Cardiac muscle cell (in vitro differentiated cells and primary cell): ENCODE results near the gene TIMP2. TPM values are rescaled to one million over a fixed set of nuclear protein-coding genes. Genes with fewer than 3 reads are reported as not detected.

Experiments used
- DNase-seq, 2 donors: peaks; one replicate each; pipeline versions ENCODE4 v3.0.0 to v3.0.0-alpha.2; 2010 to 2017; ENCODE audit warnings: low read depth in 1 of 2, low spot score in 1 of 2
- H3K27ac ChIP-seq: fragments of 200-600 bp; sonication (generic); 2 replicates; pipeline ENCODE4 v1.5.1; 2016
- H3K27me3 ChIP-seq: fragments of 200-600 bp; sonication (generic); 2 replicates; pipeline ENCODE4 v1.6.0; 2016; ENCODE audit warnings: control low read depth
- H3K36me3 ChIP-seq: fragments of 200-600 bp; sonication (generic); 2 replicates; pipeline ENCODE4 v1.5.1; 2016; ENCODE audit warnings: control low read depth
- H3K4me1 ChIP-seq: fragments of 200-600 bp; sonication (generic); 2 replicates; pipeline ENCODE4 v1.8.1; 2017; ENCODE audit warnings: low read depth, mild to moderate bottlenecking, mixed run types
- H3K4me3 ChIP-seq: fragments of 200-600 bp; sonication (generic); 2 replicates; pipeline ENCODE4 v1.5.1; 2016; ENCODE audit warnings: mild to moderate bottlenecking
- H3K9me3 ChIP-seq: fragments of 200-600 bp; sonication (generic); 2 replicates; pipeline ENCODE4 v1.5.1; 2017; ENCODE audit warnings: low read depth, mild to moderate bottlenecking, control low read depth
- CTCF ChIP-seq: IDR thresholded peaks from 2 replicates; pipeline ENCODE4 v1.5.1; 2012; ENCODE audit warnings: low read depth, mild to moderate bottlenecking, low read length
- polyA plus RNA-seq: library from polyadenylated mRNA; unstranded; fragments of >200 nt; fragmentation: Nextera tagmentation; extraction: Ambion mirVana; gene quantifications from 2 replicates; pipeline ENCODE4 v1.2.1, GENCODE V29; 2016
- total RNA-seq: library from RNA; depleted of rRNA; stranded (reverse); fragments of >200 nt; gene quantifications from 2 replicates; pipeline ENCODE4 v1.2.3, GENCODE V29; 2016

Gene TIMP2
- total and polyA plus RNA-seq, 2 experiments from 2014 or later = 5.9 to 25.8 TPM

DNA sequence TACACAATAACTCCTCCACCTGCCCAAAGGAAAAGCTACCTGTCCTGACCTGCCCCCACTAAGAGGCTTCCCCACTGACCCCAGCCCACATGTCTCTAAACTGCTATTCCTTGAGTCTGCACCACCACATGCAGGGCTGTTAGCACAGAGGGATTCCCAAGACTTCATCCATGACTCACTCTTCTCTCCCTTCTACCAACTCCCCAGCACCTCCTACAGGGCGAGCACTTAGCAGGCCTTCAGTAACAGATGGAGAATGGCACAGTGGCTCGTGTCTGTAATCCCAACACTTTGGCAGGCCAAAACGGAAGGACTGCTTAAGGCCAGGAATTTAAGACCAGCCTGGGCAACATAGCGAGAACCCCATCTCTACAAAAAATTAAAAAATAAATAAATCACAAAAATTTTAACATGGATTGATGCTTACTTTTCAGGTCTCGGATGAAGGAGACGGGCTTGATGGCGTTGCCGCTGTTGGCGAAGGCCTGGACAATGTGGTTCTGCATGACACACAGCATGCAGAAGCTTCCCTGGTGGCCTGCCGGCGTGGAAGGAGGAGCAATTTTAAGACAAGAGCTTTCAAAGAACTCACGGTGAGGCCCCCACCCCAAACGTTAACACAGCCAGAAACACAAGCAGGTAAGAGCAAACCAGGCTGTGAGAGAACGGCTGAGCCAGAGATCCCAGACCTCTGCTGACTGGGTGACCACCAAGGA is 96.6 kb downstream of the TIMP2 start:
- H3K36me3 ChIP-seq = peaks cover 51% of the 10 kb centered on the region
- no peak overlapping the region for H3K27ac ChIP-seq
- H3K4me3 ChIP-seq = no peak overlapping the region
- peak in 1 of 2 donors; percentile 53 for DNase-seq
- no peaks in the 10 kb centered on the region for H3K4me1 ChIP-seq
- peak; percentile 34 for TF ChIP-seq CTCF
- H3K27me3 ChIP-seq = no peaks in the 10 kb centered on the region
- no peaks in the 10 kb centered on the region for H3K9me3 ChIP-seq

GRCh38 chr17:78826836-78827509 is 98.2 kb downstream of the TIMP2 start:
- Histone ChIP-seq H3K9me3 (no peaks in the 10 kb centered on the region), H3K27ac (no peak overlapping the region), H3K27me3 (no peaks in the 10 kb centered on the region), H3K4me1 (no peaks in the 10 kb centered on the region), H3K36me3 (peaks cover 40% of the 10 kb centered on the region), H3K4me3 (no peak overlapping the region)
- TF ChIP-seq CTCF = no peak
- no peak for DNase-seq

DNA sequence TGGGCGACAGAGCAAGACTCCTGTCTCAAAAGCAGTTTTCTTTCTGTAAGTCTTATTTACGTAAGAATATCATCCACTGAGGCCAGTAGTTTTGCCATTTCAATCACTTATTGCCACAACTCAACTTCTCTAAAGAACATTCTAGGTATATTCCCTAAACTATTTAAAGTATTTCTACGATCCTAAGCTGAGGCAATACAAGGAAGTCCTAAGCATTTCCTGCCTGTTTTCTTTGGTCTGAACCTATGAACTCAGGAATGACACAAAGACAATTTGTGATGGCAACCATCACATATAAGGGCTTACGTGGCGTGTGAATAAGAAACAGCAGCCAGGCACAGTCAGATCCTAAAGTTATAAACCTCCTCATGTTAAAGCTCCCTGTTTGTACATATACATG is 98.8 kb downstream of the TIMP2 start:
- DNase-seq = peak in 1 of 2 donors; percentile 7
- no peaks in the 10 kb centered on the region for H3K9me3 ChIP-seq
- H3K27ac ChIP-seq = no peak overlapping the region
- H3K4me3 ChIP-seq = no peak overlapping the region
- TF ChIP-seq CTCF = no peak
- no peaks in the 10 kb centered on the region for H3K4me1 ChIP-seq
- H3K27me3 ChIP-seq = no peaks in the 10 kb centered on the region
- H3K36me3 ChIP-seq = peaks cover 40% of the 10 kb centered on the region

- TF ChIP-seq CTCF = no peak
- Histone ChIP-seq H3K9me3 (no peaks in the 10 kb centered on the region), H3K27ac (no peak overlapping the region), H3K4me3 (no peak overlapping the region), H3K27me3 (no peaks in the 10 kb centered on the region), H3K36me3 (peaks cover 39% of the 10 kb centered on the region), H3K4me1 (no peaks in the 10 kb centered on the region)
- no peak for DNase-seq
These were observed 99.5 kb downstream of the TIMP2 start for GRCh38 chr17:78825696-78826095.

GRCh38 chr17:78824240-78824639 is 100.9 kb downstream of the TIMP2 start:
- TF ChIP-seq CTCF = no peak
- H3K36me3 ChIP-seq = peaks cover 44% of the 10 kb centered on the region
- H3K4me1 ChIP-seq = no peaks in the 10 kb centered on the region
- H3K4me3 ChIP-seq = no peak overlapping the region
- no peak overlapping the region for H3K27ac ChIP-seq
- H3K27me3 ChIP-seq = no peaks in the 10 kb centered on the region
- no peak for DNase-seq
- no peaks in the 10 kb centered on the region for H3K9me3 ChIP-seq
